ENCODE results near the gene SLC25A25. TPM values are rescaled to one million over a fixed set of nuclear protein-coding genes. Genes with fewer than 3 reads are reported as not detected.
"Not testable (repeated sequence)": the region's sequence is repeated elsewhere in the genome, so short reads cannot be mapped to it uniquely, and the experiment has no call there.

SLC25A25 gene
- polyA plus RNA-seq, 3 donors = 40.4 to 129 (median 61.0) TPM

GRCh38 chr9:128102861-128103588, 35.0 kb downstream of the SLC25A25 start:
- WGBS, 3 donors = 70 to 79% (median 77%) methylated on average over 23 of the region's 23 CpGs

DNA sequence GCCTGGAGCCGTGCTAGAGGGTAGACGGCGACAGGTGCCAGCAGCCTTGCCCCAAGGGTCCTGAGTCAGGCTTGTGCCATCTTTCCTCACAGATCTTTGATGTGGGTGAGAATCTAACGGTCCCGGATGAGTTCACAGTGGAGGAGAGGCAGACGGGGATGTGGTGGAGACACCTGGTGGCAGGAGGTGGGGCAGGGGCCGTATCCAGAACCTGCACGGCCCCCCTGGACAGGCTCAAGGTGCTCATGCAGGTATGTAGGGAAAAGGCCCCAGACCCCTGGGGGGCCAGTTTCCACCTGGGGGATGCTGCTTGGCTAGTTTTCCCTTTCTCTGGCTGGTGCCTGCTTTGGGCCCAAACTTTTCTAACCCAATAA, 35.5 kb downstream of the SLC25A25 start:
- WGBS, 3 donors = 45 to 76% (median 59%) methylated on average over 8 of the region's 8 CpGs
- H3K27ac ChIP-seq (ENCODE audit: low read depth, low read length) = no peak overlapping the region

More at GRCh38 chr9:128102861-128103588, 35.0 kb downstream of the SLC25A25 start:
- no peak overlapping the region for H3K27ac ChIP-seq (ENCODE audit: low read depth, low read length)

- 22 to 56% (median 56%) methylated on average over 6 of the region's 6 CpGs for WGBS, 3 donors
- H3K27ac ChIP-seq (ENCODE audit: low read depth, low read length) = no peak overlapping the region
Measured at GRCh38 chr9:128104171-128104618, 36.2 kb downstream of the SLC25A25 start.

DNA sequence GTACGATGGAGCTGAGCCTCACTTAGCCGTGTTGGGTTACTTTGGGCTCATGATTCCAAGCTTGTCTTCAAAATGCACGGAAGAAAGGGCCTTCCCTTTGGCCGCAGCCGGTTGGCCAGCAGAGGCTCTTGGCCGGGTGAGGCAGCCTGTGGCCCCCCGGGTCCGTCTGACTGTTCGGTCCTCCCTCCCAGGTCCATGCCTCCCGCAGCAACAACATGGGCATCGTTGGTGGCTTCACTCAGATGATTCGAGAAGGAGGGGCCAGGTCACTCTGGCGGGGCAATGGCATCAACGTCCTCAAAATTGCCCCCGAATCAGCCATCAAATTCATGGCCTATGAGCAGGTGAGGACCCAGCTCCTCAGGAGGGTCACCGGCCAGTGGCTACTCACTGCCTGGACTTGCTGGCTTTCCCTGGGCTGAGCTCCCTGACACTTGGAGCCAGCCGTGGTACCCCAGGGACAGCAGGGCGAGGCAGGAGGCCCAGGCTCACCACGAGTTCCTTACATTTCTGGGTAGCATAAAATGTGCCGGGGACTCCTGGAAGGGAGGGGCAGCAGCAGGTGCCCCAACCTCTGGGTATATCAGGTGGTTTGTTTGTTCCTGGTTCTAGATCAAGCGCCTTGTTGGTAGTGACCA, 37.6 kb downstream of the SLC25A25 start:
- H3K27ac ChIP-seq (ENCODE audit: low read depth, low read length) = no peak overlapping the region
- WGBS, 3 donors = 89 to 93% (median 89%) methylated on average over 21 of the region's 21 CpGs

- no peak overlapping the region for H3K27ac ChIP-seq (ENCODE audit: low read depth, low read length)
- WGBS, 3 donors = 89 to 94% (median 89%) methylated on average over 23 of the region's 23 CpGs
Measured at GRCh38 chr9:128106181-128106939, 38.3 kb downstream of the SLC25A25 start.

DNA sequence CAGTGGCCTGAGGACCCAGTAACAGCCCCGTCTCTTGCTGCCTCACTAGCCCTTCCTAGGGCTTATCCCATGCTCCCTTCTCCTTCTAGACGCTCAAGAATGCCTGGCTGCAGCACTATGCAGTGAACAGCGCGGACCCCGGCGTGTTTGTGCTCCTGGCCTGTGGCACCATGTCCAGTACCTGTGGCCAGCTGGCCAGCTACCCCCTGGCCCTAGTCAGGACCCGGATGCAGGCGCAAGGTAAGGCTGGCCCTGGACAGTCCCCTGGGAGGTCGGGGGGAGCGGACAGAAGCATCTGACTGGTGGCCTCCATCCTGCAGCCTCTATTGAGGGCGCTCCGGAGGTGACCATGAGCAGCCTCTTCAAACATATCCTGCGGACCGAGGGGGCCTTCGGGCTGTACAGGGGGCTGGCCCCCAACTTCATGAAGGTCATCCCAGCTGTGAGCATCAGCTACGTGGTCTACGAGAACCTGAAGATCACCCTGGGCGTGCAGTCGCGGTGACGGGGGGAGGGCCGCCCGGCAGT, 39.0 kb downstream of the SLC25A25 start:
- WGBS, 3 donors = 89 to 95% (median 93%) methylated on average over 21 to 23 of the region's 23 CpGs
- no peak overlapping the region for H3K27ac ChIP-seq (ENCODE audit: low read depth, low read length)

- WGBS, 3 donors = 79 to 89% (median 86%) methylated on average over 18 of the region's 18 CpGs
- no peak overlapping the region for H3K27ac ChIP-seq (ENCODE audit: low read depth, low read length)
Measured at GRCh38 chr9:128107468-128108268, 39.6 kb downstream of the SLC25A25 start.

DNA sequence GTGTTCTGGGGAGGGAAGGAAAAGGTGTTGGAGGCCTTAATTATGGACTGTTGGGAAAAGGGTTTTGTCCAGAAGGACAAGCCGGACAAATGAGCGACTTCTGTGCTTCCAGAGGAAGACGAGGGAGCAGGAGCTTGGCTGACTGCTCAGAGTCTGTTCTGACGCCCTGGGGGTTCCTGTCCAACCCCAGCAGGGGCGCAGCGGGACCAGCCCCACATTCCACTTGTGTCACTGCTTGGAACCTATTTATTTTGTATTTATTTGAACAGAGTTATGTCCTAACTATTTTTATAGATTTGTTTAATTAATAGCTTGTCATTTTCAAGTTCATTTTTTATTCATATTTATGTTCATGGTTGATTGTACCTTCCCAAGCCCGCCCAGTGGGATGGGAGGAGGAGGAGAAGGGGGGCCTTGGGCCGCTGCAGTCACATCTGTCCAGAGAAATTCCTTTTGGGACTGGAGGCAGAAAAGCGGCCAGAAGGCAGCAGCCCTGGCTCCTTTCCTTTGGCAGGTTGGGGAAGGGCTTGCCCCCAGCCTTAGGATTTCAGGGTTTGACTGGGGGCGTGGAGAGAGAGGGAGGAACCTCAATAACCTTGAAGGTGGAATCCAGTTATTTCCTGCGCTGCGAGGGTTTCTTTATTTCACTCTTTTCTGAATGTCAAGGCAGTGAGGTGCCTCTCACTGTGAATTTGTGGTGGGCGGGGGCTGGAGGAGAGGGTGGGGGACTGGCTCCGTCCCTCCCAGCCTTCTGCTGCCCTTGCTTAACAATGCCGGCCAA, 40.4 kb downstream of the SLC25A25 start:
- no peak overlapping the region for H3K27ac ChIP-seq (ENCODE audit: low read depth, low read length)
- WGBS, 3 donors = 76 to 82% (median 77%) methylated on average over 15 of the region's 15 CpGs

- no peak overlapping the region for H3K27ac ChIP-seq (ENCODE audit: low read depth, low read length)
- 75 to 79% (median 76%) methylated on average over 20 of the region's 20 CpGs for WGBS, 3 donors
Measured at GRCh38 chr9:128109050-128109709, 41.1 kb downstream of the SLC25A25 start.

DNA sequence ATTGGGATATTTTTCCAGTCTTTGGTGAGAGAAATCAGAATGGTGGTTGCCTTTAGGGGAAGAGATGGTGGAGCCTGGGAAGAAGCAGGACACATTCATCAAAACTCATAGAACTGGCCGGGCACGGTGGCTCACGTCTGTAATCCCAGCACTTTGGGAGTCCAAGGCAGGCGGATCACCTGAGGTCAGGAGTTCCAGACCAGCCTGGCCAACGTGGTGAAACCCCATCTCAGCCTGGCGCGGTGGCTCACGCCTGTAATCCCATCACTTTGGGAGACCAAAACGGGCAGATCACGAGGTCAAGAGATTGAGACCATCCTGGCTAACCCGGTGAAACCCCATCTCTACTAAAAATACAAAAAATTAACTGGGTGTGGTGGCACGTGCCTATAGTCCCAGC, 43.7 kb downstream of the SLC25A25 start:
- 82 to 93% (median 85%) methylated on average over 12 of the region's 12 CpGs for WGBS, 3 donors
- not testable (repeated sequence) for H3K27ac ChIP-seq (ENCODE audit: low read depth, low read length)

- 86 to 93% (median 88%) methylated on average over 10 to 12 of the region's 12 CpGs for WGBS, 3 donors
- no peak overlapping the region for H3K27ac ChIP-seq (ENCODE audit: low read depth, low read length)
Measured at GRCh38 chr9:128113526-128114325, 45.7 kb downstream of the SLC25A25 start.

- no peak overlapping the region for H3K27ac ChIP-seq (ENCODE audit: low read depth, low read length)
- WGBS, 3 donors = 74 to 84% (median 83%) methylated on average over 29 of the region's 29 CpGs
Measured at GRCh38 chr9:128114326-128115186, 46.5 kb downstream of the SLC25A25 start.

GRCh38 chr9:128115187-128116103, 47.4 kb downstream of the SLC25A25 start:
- 53 to 88% (median 82%) methylated on average over 26 of the region's 26 CpGs for WGBS, 3 donors
- H3K27ac ChIP-seq (ENCODE audit: low read depth, low read length) = no peak overlapping the region

All from adipose tissue (tissue), 3 donors.